Astrocyte (in vitro differentiated cells and primary cell): ENCODE measurements around the gene BTRC. TPM values are rescaled to one million over a fixed set of nuclear protein-coding genes. Genes with fewer than 3 reads are reported as not detected.

Experiments
- DNase-seq: peaks from one replicate; pipeline ENCODE4 v3.0.0-alpha.2; 2010; ENCODE audit warnings: low read depth
- FAIRE-seq: peaks from 2 replicates; lab custom pipeline; 2011; peaks lifted over from hg19 to GRCh38; lab: Jason Lieb, UNC
- H2AFZ ChIP-seq: 2 replicates; pipeline ENCODE4 v1.6.0; 2012; ENCODE audit warnings: low read depth, low read length, inconsistent platforms
- H3K27ac ChIP-seq: 2 replicates; pipeline ENCODE4 v1.5.1; 2011; ENCODE audit warnings: low read depth, low read length, inconsistent platforms
- H3K27me3 ChIP-seq: 2 replicates; pipeline ENCODE4 v1.6.0; 2011; ENCODE audit warnings: low read length, inconsistent platforms; ENCODE audit not compliant: insufficient read depth
- H3K36me3 ChIP-seq: 2 replicates; pipeline ENCODE4 v1.5.1; 2011; ENCODE audit warnings: low read length, inconsistent platforms; ENCODE audit not compliant: insufficient read depth
- H3K4me1 ChIP-seq: 2 replicates; pipeline ENCODE4 v1.5.1; 2011; ENCODE audit warnings: low read length, inconsistent platforms; ENCODE audit not compliant: insufficient read depth
- H3K4me2 ChIP-seq: 2 replicates; pipeline ENCODE4 v1.6.0; 2012; ENCODE audit warnings: low read length, inconsistent platforms
- H3K4me3 ChIP-seq: 2 replicates; pipeline ENCODE4 v1.5.1; 2011; ENCODE audit warnings: low read depth, mild to moderate bottlenecking, low read length, inconsistent platforms; ENCODE audit not compliant: insufficient read depth
- H3K79me2 ChIP-seq: 2 replicates; pipeline ENCODE4 v1.6.0; 2012; ENCODE audit warnings: mild to moderate bottlenecking, low read length, inconsistent platforms; ENCODE audit not compliant: insufficient read depth
- H3K9ac ChIP-seq: 2 replicates; pipeline ENCODE4 v1.6.0; 2012; ENCODE audit warnings: mild to moderate bottlenecking, low read length, inconsistent platforms
- H3K9me3 ChIP-seq: 2 replicates; pipeline ENCODE4 v1.5.1; 2012; ENCODE audit warnings: low read depth, mild to moderate bottlenecking, low read length, inconsistent platforms; ENCODE audit not compliant: insufficient read depth
- H4K20me1 ChIP-seq: 2 replicates; pipeline ENCODE4 v1.6.0; 2012; ENCODE audit warnings: low read length, inconsistent platforms; ENCODE audit not compliant: insufficient read depth
- H3K27ac Mint-ChIP-seq: one replicate; pipeline ENCODE4 v1.8.0; 2021; ENCODE audit warnings: mild to moderate bottlenecking, mixed read lengths; ENCODE audit not compliant: unreplicated experiment
- H3K27me3 Mint-ChIP-seq: one replicate; pipeline ENCODE4 v1.8.0; 2021; ENCODE audit warnings: low read depth, mixed read lengths; ENCODE audit not compliant: unreplicated experiment
- H3K36me3 Mint-ChIP-seq: one replicate; pipeline ENCODE4 v1.8.0; 2021; ENCODE audit warnings: low read depth, mixed read lengths; ENCODE audit not compliant: unreplicated experiment
- H3K4me1 Mint-ChIP-seq: one replicate; pipeline ENCODE4 v1.8.0; 2021; ENCODE audit warnings: low read depth, mixed read lengths; ENCODE audit not compliant: unreplicated experiment
- H3K4me3 Mint-ChIP-seq: one replicate; pipeline ENCODE4 v1.8.0; 2021; ENCODE audit warnings: mild to moderate bottlenecking, moderate library complexity, mixed read lengths; ENCODE audit not compliant: unreplicated experiment
- H3K9me3 Mint-ChIP-seq: one replicate; pipeline ENCODE4 v1.8.0; 2021; ENCODE audit warnings: mild to moderate bottlenecking, mixed read lengths; ENCODE audit not compliant: unreplicated experiment
- EZH2 ChIP-seq: IDR thresholded peaks from 2 replicates; pipeline ENCODE4 v1.6.1; 2012; ENCODE audit warnings: mild to moderate bottlenecking, low read length, inconsistent platforms; ENCODE audit not compliant: insufficient read depth
- total RNA-seq: library from RNA; stranded (reverse); gene quantifications from 2 replicates; pipeline ENCODE4 v1.2.1, GENCODE V29; 2021
- TF ChIP-seq, protein P1 (sequence below): IDR thresholded peaks from 2 replicates; pipeline ENCODE4 v1.5.1; 2011; ENCODE audit warnings: low read depth, mild to moderate bottlenecking, inconsistent platforms, low read length, moderate library complexity; ENCODE audit not compliant: insufficient read depth

Gene BTRC
- total RNA-seq, 1 donor from 2014 or later: 33.3 TPM

DNA sequence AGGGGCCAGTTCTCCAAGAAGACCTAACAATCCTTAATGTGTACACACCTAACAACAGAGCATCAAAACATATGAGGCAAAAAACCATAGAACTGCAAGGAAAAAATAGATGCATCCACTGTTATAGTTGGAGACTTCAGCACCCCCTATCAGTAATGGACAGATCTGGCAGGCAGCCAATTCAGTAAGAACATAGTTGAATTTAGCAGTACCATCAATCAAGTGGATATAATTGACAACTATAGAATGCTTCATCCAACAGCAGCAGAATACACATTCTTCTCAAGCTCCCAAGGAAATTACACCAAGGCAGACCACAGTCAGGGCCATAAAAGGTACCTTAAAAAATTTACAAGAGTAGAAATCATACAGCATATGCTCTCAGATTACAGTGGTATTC is 191.9 kb downstream of the BTRC start:
- Mint-ChIP-seq H3K4me1 (no peaks in the 10 kb centered on the region), H3K27ac (no peak overlapping the region), H3K4me3 (no peak overlapping the region), H3K36me3 (peaks cover 9% of the 10 kb centered on the region), H3K9me3 (peaks cover 5% of the 10 kb centered on the region), H3K27me3 (no peaks in the 10 kb centered on the region)
- no peak overlapping the region for H3K4me3 ChIP-seq
- no peak for FAIRE-seq
- H4K20me1 ChIP-seq: no peaks in the 10 kb centered on the region
- no peak overlapping the region for H2AFZ ChIP-seq
- DNase-seq: no peak
- H3K27ac ChIP-seq: no peak overlapping the region
- H3K36me3 ChIP-seq: no peaks in the 10 kb centered on the region
- H3K4me2 ChIP-seq: no peak overlapping the region
- no peaks in the 10 kb centered on the region for H3K9me3 ChIP-seq
- no peak overlapping the region for H3K9ac ChIP-seq
- no peaks in the 10 kb centered on the region for H3K27me3 ChIP-seq
- no peaks in the 10 kb centered on the region for H3K79me2 ChIP-seq
- no peak for TF ChIP-seq EZH2
- TF ChIP-seq, protein P1, sequence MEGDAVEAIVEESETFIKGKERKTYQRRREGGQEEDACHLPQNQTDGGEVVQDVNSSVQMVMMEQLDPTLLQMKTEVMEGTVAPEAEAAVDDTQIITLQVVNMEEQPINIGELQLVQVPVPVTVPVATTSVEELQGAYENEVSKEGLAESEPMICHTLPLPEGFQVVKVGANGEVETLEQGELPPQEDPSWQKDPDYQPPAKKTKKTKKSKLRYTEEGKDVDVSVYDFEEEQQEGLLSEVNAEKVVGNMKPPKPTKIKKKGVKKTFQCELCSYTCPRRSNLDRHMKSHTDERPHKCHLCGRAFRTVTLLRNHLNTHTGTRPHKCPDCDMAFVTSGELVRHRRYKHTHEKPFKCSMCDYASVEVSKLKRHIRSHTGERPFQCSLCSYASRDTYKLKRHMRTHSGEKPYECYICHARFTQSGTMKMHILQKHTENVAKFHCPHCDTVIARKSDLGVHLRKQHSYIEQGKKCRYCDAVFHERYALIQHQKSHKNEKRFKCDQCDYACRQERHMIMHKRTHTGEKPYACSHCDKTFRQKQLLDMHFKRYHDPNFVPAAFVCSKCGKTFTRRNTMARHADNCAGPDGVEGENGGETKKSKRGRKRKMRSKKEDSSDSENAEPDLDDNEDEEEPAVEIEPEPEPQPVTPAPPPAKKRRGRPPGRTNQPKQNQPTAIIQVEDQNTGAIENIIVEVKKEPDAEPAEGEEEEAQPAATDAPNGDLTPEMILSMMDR: no peak
- no peaks in the 10 kb centered on the region for H3K4me1 ChIP-seq

DNA sequence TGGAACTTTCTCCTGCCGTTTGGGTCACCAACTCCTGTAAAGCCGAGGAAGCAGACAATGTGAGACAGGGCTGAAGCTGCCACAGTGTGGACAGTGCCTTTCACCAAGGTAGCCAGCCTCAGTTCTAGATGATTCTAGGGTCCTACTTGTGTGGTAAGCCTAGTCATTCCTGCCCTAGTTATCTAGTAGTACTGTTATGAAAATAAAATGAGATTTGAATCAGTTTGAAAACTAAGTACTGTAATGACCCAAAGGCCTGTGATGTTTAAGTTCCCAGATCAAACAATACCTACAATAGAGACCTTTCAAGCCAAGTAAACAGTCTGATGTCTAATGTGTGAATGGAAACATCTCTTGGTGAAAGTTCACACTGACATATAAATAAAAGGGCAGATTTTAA is 197.0 kb downstream of the BTRC start:
- no peaks in the 10 kb centered on the region for H3K27me3 ChIP-seq
- H3K4me3 ChIP-seq: no peak overlapping the region
- no peak overlapping the region for H3K27ac Mint-ChIP-seq
- peaks cover 2% of the 10 kb centered on the region for H3K36me3 ChIP-seq
- no peak overlapping the region for H3K4me3 Mint-ChIP-seq
- FAIRE-seq (no peak), DNase-seq (no peak)
- H3K27ac ChIP-seq: no peak overlapping the region
- H3K4me2 ChIP-seq: no peak overlapping the region
- no peak for TF ChIP-seq EZH2
- TF ChIP-seq, protein P1: no peak
- no peak overlapping the region for H2AFZ ChIP-seq
- no peaks in the 10 kb centered on the region for H3K9me3 Mint-ChIP-seq
- H3K27me3 Mint-ChIP-seq: no peaks in the 10 kb centered on the region
- no peak overlapping the region for H3K9ac ChIP-seq
- no peaks in the 10 kb centered on the region for H4K20me1 ChIP-seq
- no peaks in the 10 kb centered on the region for H3K9me3 ChIP-seq
- peaks cover 24% of the 10 kb centered on the region for H3K36me3 Mint-ChIP-seq
- H3K4me1 ChIP-seq: no peaks in the 10 kb centered on the region
- H3K4me1 Mint-ChIP-seq: no peaks in the 10 kb centered on the region
- H3K79me2 ChIP-seq: no peaks in the 10 kb centered on the region

DNA sequence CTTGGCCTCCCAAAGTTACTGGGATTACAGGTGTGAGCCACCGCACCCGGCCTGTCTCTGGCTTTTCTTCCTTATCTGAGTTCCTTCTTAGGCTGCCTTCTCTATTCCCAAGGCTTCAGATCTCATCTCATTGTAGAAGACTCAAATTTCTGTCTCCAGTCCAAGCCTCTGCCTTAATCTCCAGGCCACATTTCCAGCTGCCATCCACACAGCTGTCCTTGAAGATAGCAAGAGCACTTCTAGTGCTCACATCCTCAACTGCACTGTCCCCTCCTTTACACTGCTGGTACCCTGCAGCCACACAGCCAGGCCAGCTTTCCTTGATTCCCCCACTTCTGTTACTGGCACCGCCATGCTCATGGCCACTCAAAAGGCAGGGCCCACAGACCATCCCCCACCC is 198.5 kb downstream of the BTRC start:
- H3K27ac ChIP-seq: no peak overlapping the region
- no peak overlapping the region for H3K4me3 Mint-ChIP-seq
- no peak overlapping the region for H2AFZ ChIP-seq
- TF ChIP-seq, protein P1: no peak
- TF ChIP-seq EZH2: no peak
- H3K4me2 ChIP-seq: no peak overlapping the region
- H3K27ac Mint-ChIP-seq: no peak overlapping the region
- DNase-seq (no peak), FAIRE-seq (no peak)
- no peaks in the 10 kb centered on the region for H3K4me1 Mint-ChIP-seq
- H3K36me3 ChIP-seq: peaks cover 2% of the 10 kb centered on the region
- peaks cover 29% of the 10 kb centered on the region for H3K36me3 Mint-ChIP-seq
- no peaks in the 10 kb centered on the region for H4K20me1 ChIP-seq
- H3K79me2 ChIP-seq: no peaks in the 10 kb centered on the region
- H3K4me1 ChIP-seq: no peaks in the 10 kb centered on the region
- no peaks in the 10 kb centered on the region for H3K9me3 Mint-ChIP-seq
- no peak overlapping the region for H3K4me3 ChIP-seq
- H3K27me3 ChIP-seq: no peaks in the 10 kb centered on the region
- H3K27me3 Mint-ChIP-seq: no peaks in the 10 kb centered on the region
- H3K9ac ChIP-seq: no peak overlapping the region
- H3K9me3 ChIP-seq: no peaks in the 10 kb centered on the region
